Daoy (cell line): ENCODE results near the gene SAT2. TPM values are rescaled to one million over a fixed set of nuclear protein-coding genes. Genes with fewer than 3 reads are reported as not detected.
"Not testable (repeated sequence)": the region's sequence is repeated elsewhere in the genome, so short reads cannot be mapped to it uniquely, and the experiment has no call there.

Source experiments
- DNase-seq: peaks from one replicate; pipeline ENCODE4 v3.0.0-alpha.2; 2015; ENCODE audit warnings: low read depth
- total RNA-seq: library from RNA; depleted of rRNA; stranded (reverse); fragments of >200 nt; shearing (Covaris generic); gene quantifications from 2 replicates; pipeline ENCODE4 v1.2.3, GENCODE V29; 2014

SAT2 gene
- total RNA-seq, 1 experiment from 2014 or later = 24.0 TPM

DNA sequence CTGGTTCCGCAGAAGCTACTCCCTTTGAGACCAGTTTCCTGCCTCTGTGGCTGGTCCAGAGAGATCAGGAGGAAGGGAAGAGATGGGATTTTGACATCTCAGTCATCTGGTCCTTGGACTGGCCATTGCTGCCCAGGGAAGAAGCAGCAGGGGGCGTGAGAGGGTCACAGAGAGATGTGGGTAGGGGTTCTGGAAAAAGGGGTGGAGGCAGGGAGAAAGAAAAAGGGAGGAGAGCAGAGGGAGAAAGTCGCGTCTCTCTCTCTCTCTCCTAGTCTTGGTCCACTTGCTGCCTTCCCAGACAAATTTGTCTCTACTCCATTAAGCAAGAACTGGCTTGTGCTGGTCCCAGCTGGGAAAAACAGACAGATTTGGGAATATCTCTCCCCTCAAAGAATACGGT is 6.8 kb upstream of the SAT2 start:
- DNase-seq = peak; percentile 76

DNA sequence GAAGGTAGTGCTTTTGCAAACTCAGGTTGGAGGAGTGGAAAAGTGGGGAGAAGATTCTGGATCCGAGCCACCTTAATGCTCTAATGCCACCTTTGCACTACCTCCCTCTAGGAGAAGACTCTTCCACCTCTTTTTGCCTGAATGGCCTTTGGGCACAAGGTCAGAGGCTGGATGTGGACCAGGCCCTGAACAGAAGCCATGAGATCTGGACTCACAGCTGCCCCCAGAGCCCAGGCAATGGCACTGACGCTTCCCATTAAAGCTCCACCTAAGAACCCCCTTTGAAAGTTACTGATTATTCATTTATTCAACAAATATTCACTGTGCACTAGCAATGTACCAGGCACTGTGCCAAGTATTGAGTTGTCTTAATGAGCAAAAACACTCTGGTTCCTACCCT is 5.5 kb upstream of the SAT2 start:
- no peak for DNase-seq

GRCh38 chr17:7632492-7632894 is 4.9 kb upstream of the SAT2 start:
- peak; percentile 38 for DNase-seq

- no peak for DNase-seq
Observed at GRCh38 chr17:7631398-7632380, 4.1 kb upstream of the SAT2 start.

DNA sequence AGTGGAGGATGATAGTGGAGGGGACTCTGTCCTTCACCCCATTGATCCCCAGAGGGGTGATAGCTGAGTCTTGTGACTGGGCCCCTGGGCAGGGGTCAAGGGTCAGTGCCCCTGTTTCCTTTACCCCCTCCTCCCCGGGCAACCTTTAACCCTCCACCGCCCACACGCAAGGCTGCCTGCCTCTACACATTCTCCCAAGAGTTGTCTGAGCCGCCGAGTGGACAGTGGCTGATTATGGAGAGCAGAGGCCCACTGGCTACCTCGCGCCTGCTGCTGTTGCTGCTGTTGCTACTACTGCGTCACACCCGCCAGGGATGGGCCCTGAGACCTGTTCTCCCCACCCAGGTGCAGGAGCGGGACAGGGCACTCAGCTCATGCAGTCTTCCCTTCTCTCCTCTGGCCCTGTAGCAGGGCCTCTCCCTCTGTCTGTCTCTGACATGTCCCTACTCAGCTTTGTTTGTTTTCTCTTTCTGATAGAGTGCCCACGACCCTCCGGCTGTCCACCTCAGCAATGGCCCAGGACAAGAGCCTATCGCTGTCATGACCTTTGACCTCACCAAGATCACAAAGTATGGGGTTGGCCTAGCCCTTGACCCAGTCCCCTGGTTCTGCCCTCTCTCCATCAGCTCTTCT is 2.4 kb upstream of the SAT2 start, which contains the start of gene SHBG:
Gene SHBG, plus strand, starts transcription at position 197 of the 633 bp plus-strand sequence. Its CDS starts 38 bp downstream, at position 235.
- DNase-seq = no peak

GRCh38 chr17:7626956-7627249 is 718 bp downstream of the SAT2 start:
- no peak for DNase-seq

DNA sequence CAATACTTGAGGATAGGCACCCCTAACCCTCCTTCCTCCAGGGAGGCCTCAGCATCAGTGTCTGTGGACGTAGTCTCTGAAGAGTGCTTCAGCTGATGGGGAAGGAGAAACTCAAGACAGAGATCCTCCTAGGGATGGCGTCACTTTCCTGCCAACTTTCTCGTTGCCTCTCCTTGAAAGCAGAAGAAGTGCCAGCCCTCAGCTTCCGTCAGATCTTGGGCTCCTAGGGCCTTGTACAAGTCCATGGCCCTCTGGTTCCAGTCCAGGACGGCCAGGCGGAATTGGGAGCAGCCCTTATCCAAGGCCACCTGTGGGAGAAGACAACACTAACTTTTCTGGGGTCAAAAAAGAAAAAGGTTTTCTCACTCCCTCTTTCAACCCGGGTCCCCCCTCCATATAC is 1.3 kb downstream of the SAT2 start:
- DNase-seq = no peak

DNA sequence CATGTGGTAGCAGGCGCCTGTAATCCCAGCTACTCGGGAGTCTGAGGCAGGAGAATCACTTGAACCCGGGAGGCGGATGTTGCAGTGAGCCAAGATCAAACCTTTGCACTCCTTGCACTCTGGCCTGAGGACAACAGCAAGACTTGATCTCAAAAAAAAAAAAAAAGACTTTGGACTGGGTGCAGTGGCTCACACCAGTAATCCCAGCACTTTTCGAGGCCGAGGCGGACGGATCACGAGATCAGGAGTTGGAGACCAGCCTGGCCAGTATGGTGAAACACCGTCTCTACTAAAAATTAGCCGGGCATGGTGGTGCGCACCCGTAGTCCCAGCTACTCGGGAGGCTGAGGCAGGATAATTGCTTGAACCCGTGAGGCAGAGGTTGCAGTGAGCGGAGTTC is 1.9 kb downstream of the SAT2 start:
- DNase-seq = not testable (repeated sequence)

GRCh38 chr17:7623661-7624060 is 4.0 kb downstream of the SAT2 start:
- DNase-seq = no peak

DNA sequence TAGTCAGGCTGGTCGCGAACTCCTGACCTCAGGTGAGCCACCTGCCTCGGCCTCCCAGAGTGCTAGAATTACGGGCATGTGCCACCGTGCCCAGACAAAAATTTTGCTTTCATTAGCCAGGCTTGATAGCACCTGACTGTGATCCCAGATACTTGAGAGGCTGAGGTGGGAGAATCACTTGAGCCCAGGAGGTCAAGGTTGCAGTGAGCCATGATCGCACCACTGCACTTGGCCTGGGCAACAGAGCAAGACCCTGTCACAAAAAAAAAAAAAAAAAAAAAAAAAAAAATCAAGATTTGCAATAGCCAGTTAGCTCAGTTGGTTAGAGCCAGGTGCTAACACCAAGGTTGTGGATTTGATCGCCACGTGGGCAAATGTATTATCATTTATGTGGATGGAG is 6.8 kb downstream of the SAT2 start:
- DNase-seq = no peak

- no peak for DNase-seq
Observed at GRCh38 chr17:7618608-7619007, 9.0 kb downstream of the SAT2 start.

GRCh38 chr17:7615265-7615747 is 12.3 kb downstream of the SAT2 start:
- no peak for DNase-seq

DNA sequence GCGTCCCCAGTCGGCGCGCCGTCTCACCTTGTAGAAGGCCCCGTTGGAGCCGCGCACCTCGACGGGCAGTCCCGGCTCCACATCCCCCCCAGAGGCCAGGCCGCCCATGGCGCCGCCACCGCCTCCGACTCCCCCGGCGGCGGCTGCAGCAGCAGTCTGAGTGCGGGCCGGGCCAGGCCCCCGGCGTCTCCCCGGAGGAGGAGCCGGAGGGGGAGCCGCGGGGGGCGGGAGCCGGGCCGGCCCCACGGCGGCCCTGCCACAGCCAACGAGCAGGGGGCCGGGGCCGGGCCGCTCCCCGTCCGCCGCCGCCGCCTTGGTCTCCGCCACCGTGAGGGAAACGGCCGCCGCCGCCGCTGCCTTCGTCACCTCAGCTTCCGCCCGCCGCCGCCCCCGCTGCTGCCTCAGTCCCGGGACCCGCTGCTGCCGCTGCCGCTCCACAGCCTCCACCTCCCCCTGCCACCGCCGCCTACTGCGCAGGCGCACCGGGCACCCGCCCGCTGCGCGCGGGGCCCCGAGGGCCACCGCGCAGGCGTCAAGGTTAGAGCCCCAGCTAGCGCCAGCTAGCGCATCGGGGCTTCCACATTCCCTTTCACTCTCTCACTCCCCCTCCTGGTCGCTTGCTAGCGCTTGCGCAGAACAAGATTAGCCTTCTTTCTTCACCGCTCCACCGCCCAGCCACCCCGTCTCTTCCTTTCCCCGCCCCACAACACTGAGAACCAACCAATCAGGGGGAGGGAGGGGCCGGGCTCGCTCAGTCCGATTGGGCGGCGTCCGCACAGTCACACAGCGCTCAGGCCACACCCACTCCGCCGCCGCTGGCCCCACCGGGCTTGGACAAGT is 13.0 kb downstream of the SAT2 start, which contains the start of gene FXR2:
Gene FXR2, minus strand, starts transcription at position 473 of the 840 bp plus-strand sequence. Its CDS starts 365 bp downstream, at position 108.
- peak; percentile 100 for DNase-seq

DNA sequence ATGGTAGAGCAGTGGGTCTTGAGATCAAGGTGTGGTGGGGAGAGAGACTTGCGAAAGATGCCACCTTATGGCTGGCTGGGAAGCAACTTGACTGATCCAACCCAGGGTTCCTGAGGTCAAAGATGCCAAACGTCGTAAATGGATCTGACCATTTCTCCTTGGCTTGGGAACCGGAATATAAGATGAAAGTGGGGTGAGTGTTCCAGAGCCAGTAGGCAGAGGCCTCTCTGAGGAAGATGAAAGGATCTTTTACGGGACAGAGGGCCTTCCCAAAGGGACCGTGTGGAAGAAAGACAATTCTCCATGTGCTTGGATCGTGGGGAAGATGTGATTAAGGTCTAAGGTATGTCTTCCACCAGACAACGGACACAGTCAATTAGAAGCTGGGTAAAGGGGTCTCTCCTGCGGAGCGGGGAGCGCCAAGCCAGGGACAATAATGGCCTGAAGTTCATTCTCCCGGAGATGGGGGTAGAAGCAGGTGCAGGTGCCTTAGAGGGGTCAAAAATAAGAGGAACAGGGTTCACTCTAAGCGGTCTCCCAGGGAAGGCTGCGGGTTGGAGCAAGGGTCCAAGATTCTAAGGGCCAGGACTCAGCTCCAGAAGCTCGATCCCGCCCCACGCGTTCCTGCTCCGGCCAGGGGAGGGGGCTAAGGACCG is 13.7 kb downstream of the SAT2 start:
- DNase-seq = peak; percentile 49

GRCh38 chr17:7612294-7612640 is 15.4 kb downstream of the SAT2 start:
- no peak for DNase-seq

- DNase-seq = no peak
Observed at GRCh38 chr17:7611635-7612293, 15.9 kb downstream of the SAT2 start.

- DNase-seq = no peak
Observed at GRCh38 chr17:7610641-7611040, 17.0 kb downstream of the SAT2 start.

GRCh38 chr17:7606280-7606679 is 21.3 kb downstream of the SAT2 start:
- DNase-seq = no peak

DNA sequence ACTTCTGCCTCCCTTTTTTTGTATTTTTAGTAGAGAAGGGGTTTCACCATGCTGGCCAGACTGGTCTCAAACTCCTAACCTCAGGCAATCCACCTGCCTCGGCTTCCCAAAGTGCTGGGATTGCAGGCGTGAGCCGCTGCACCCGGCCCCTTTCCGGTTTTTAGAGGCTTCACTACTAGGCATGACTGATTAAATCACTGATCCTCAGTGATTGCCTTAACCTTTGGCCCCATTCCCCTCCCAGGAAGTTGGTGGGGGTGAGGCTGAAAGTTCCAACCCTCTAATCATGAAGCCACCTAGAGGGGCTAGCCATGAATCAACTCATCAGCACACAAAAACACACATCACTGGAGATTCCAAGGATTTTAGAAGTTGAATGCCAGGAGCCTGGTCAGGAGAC is 30.1 kb downstream of the SAT2 start:
- DNase-seq = not testable (repeated sequence)

- DNase-seq = no peak
Observed at GRCh38 chr17:7593296-7593695, 34.3 kb downstream of the SAT2 start.
